Measurements from ENCODE around the gene TSPAN16.

DNA sequence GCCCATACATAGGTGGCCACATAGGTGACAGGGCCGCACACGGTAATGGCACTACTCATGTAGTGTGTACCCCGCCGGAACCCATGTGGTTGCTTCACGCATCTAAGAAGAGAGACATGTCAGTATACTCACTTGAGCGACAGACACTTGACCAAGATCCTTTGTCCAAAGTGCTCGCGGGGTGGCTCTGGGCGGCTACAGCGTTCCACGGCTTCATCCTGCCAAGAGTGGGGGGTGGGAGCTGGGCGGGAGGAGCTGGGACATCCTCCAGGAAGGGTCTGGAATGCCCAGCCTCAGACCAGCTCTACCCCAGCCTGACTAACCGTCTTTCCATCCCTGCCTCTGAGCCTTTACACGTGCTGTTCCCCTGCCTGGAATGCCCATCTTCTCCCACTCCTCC lies 48.0 kb upstream of the TSPAN16 start:
- TF ChIP-seq EZH2phosphoT487 (IDR thresholded peaks at IDR 0.05; ENCODE audit: low read length) (no peak), CTCF (IDR thresholded peaks at IDR 0.05; ENCODE audit: low read length) (no peak), EZH2 (optimal IDR thresholded peaks at IDR 0.05; ENCODE audit: low read depth, low read length) (no peak)

Data from MM.1S (cell line).